ENCODE measurements around the gene PPIL1. TPM values are rescaled to one million over a fixed set of nuclear protein-coding genes. Genes with fewer than 3 reads are reported as not detected.

The PPIL1 gene
- polyA plus RNA-seq, 1 donor from 2014 or later, result 104 TPM

DNA sequence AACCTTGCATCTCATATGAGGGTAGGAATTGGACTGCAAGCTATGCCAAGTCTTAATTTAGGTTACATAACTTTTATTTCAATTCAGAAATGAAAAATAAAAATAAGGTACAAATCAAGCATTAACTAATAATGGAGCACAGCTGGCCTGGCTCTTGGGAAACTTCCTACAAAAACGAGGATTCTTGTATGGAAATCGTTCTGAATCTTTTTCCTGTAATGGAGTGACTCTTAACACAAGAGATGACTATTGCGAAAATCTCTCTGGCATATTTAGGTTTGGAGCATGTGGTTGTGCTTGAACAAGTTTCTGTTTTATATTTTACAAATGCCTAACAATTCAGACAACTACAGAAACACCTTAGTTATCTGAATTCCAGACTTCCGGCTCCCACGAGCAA lies 45.9 kb upstream of the PPIL1 start:
- Histone ChIP-seq H3F3A (ENCODE audit: insufficient read depth, low read length, poor library complexity, severe bottlenecking) (no peaks in the 10 kb centered on the region), H3K9ac (ENCODE audit: low read length) (no peak overlapping the region), H4K20me1 (ENCODE audit: insufficient read depth) (no peaks in the 10 kb centered on the region), H3K4me3 (ENCODE audit: low read length) (no peak overlapping the region), H3K9me2 (ENCODE audit: insufficient read depth, low read length) (no peaks in the 10 kb centered on the region), H3K36me3 (ENCODE audit: insufficient read depth, low read length) (peaks cover 7% of the 10 kb centered on the region), H3K27me3 (ENCODE audit: insufficient read depth, low read depth, low read length) (no peaks in the 10 kb centered on the region), H2AFZ (ENCODE audit: low read depth, low read length) (no peak overlapping the region), H3K27ac (ENCODE audit: low read length) (no peak overlapping the region), H3K4me2 (ENCODE audit: low read length) (no peak overlapping the region), H3K9me3 (ENCODE audit: low read length) (no peaks in the 10 kb centered on the region), H3K79me2 (replicated peaks; ENCODE audit: insufficient read depth, low read length) (no peaks in the 10 kb centered on the region)
- no peak for TF ChIP-seq EZH2 (IDR thresholded peaks at IDR 0.05; ENCODE audit: borderline replicate concordance, insufficient read depth, low read length, poor library complexity, severe bottlenecking)
- TF ChIP-seq POLR2AphosphoS5 (IDR thresholded peaks at IDR 0.05), result no peak
- TF ChIP-seq, protein P1, sequence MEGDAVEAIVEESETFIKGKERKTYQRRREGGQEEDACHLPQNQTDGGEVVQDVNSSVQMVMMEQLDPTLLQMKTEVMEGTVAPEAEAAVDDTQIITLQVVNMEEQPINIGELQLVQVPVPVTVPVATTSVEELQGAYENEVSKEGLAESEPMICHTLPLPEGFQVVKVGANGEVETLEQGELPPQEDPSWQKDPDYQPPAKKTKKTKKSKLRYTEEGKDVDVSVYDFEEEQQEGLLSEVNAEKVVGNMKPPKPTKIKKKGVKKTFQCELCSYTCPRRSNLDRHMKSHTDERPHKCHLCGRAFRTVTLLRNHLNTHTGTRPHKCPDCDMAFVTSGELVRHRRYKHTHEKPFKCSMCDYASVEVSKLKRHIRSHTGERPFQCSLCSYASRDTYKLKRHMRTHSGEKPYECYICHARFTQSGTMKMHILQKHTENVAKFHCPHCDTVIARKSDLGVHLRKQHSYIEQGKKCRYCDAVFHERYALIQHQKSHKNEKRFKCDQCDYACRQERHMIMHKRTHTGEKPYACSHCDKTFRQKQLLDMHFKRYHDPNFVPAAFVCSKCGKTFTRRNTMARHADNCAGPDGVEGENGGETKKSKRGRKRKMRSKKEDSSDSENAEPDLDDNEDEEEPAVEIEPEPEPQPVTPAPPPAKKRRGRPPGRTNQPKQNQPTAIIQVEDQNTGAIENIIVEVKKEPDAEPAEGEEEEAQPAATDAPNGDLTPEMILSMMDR (IDR thresholded peaks at IDR 0.05; ENCODE audit: poor library complexity, severe bottlenecking), result no peak
- TF ChIP-seq MXI1 (conservative IDR thresholded peaks at IDR 0.05; ENCODE audit: poor library complexity, severe bottlenecking), result no peak
- TF ChIP-seq, protein P2, sequence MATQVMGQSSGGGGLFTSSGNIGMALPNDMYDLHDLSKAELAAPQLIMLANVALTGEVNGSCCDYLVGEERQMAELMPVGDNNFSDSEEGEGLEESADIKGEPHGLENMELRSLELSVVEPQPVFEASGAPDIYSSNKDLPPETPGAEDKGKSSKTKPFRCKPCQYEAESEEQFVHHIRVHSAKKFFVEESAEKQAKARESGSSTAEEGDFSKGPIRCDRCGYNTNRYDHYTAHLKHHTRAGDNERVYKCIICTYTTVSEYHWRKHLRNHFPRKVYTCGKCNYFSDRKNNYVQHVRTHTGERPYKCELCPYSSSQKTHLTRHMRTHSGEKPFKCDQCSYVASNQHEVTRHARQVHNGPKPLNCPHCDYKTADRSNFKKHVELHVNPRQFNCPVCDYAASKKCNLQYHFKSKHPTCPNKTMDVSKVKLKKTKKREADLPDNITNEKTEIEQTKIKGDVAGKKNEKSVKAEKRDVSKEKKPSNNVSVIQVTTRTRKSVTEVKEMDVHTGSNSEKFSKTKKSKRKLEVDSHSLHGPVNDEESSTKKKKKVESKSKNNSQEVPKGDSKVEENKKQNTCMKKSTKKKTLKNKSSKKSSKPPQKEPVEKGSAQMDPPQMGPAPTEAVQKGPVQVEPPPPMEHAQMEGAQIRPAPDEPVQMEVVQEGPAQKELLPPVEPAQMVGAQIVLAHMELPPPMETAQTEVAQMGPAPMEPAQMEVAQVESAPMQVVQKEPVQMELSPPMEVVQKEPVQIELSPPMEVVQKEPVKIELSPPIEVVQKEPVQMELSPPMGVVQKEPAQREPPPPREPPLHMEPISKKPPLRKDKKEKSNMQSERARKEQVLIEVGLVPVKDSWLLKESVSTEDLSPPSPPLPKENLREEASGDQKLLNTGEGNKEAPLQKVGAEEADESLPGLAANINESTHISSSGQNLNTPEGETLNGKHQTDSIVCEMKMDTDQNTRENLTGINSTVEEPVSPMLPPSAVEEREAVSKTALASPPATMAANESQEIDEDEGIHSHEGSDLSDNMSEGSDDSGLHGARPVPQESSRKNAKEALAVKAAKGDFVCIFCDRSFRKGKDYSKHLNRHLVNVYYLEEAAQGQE (IDR thresholded peaks at IDR 0.05; ENCODE audit: borderline replicate concordance), result no peak
- TF ChIP-seq RAD21 (conservative IDR thresholded peaks at IDR 0.05), result no peak
- no peak for TF ChIP-seq EP300 (conservative IDR thresholded peaks at IDR 0.05; ENCODE audit: poor library complexity, severe bottlenecking)
- TF ChIP-seq SMC3 (conservative IDR thresholded peaks at IDR 0.05; ENCODE audit: poor library complexity), result no peak
- no peak for TF ChIP-seq TAF1 (IDR thresholded peaks at IDR 0.05; ENCODE audit: low read depth)

DNA sequence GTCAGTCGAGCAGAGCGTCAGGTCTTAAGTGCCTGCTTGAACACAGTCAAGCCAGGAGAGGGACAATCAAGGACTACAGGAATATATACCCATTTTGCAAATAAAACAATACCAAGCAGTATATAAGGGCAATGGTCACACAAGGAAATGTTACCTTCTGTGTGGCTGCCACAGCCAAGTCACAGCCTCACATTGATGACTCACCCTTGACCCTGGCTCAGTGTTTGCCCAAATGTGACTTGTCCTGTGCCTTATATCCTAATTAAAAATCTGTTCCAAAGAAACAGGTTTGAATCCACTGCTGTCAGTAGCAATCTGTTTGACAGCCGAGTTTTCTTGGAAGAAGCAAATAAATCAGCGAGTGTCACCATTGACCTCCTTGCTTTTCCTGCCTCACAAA lies 45.4 kb upstream of the PPIL1 start:
- Histone ChIP-seq H2AFZ (ENCODE audit: low read depth, low read length) (no peak overlapping the region), H3K9me2 (ENCODE audit: insufficient read depth, low read length) (no peaks in the 10 kb centered on the region), H3K9ac (ENCODE audit: low read length) (no peak overlapping the region), H3K4me3 (ENCODE audit: low read length) (no peak overlapping the region), H3K79me2 (replicated peaks; ENCODE audit: insufficient read depth, low read length) (no peaks in the 10 kb centered on the region), H3K27ac (ENCODE audit: low read length) (no peak overlapping the region), H3K36me3 (ENCODE audit: insufficient read depth, low read length) (peaks cover 7% of the 10 kb centered on the region), H3K9me3 (ENCODE audit: low read length) (no peaks in the 10 kb centered on the region), H4K20me1 (ENCODE audit: insufficient read depth) (no peaks in the 10 kb centered on the region), H3K27me3 (ENCODE audit: insufficient read depth, low read depth, low read length) (no peaks in the 10 kb centered on the region), H3F3A (ENCODE audit: insufficient read depth, low read length, poor library complexity, severe bottlenecking) (no peaks in the 10 kb centered on the region), H3K4me2 (ENCODE audit: low read length) (no peak overlapping the region)
- TF ChIP-seq TAF1 (IDR thresholded peaks at IDR 0.05; ENCODE audit: low read depth) (no peak), POLR2AphosphoS5 (IDR thresholded peaks at IDR 0.05) (no peak), SMC3 (conservative IDR thresholded peaks at IDR 0.05; ENCODE audit: poor library complexity) (no peak), RAD21 (conservative IDR thresholded peaks at IDR 0.05) (no peak), EZH2 (IDR thresholded peaks at IDR 0.05; ENCODE audit: borderline replicate concordance, insufficient read depth, low read length, poor library complexity, severe bottlenecking) (no peak), MXI1 (conservative IDR thresholded peaks at IDR 0.05; ENCODE audit: poor library complexity, severe bottlenecking) (no peak)

Measured in neural cell (in vitro differentiated cells).